Ramos (cell line): ENCODE measurements around the gene HIC1.

ENCODE experiments used
- in situ Hi-C: fragments of 300-500 bp; cut with MboI; formaldehyde crosslinking; loops from one replicate; pipeline ENCODE4 v1.14.3; 2022; ENCODE audit warnings: low sequenced_read_pairs; ENCODE audit not compliant: unreplicated experiment

Gene HIC1

GRCh38 chr17:2090210-2090641 is 35.3 kb downstream of the HIC1 start:
- in situ Hi-C loops = no loop called here

GRCh38 chr17:2090804-2091534 is 36.1 kb downstream of the HIC1 start:
- in situ Hi-C loops = no loop called here

GRCh38 chr17:2092253-2092652 is 37.4 kb downstream of the HIC1 start:
- in situ Hi-C loops = no loop called here

GRCh38 chr17:2093349-2093748 is 38.4 kb downstream of the HIC1 start:
- in situ Hi-C loops = no loop called here

GRCh38 chr17:2094891-2095535 is 40.1 kb downstream of the HIC1 start:
- in situ Hi-C loops = no loop called here

- in situ Hi-C loops = no loop called here
These were observed 40.6 kb downstream of the HIC1 start for GRCh38 chr17:2095536-2095910.

- in situ Hi-C loops = no loop called here
These were observed 46.8 kb downstream of the HIC1 start for GRCh38 chr17:2101448-2102257.

- in situ Hi-C loops = no loop called here
These were observed 48.3 kb downstream of the HIC1 start for GRCh38 chr17:2102931-2103809.

- in situ Hi-C loops = no loop called here
These were observed 50.8 kb downstream of the HIC1 start for GRCh38 chr17:2105663-2106062.

- in situ Hi-C loops = no loop called here
These were observed 51.5 kb downstream of the HIC1 start for GRCh38 chr17:2106308-2106955.

- in situ Hi-C loops = no loop called here
These were observed 52.1 kb downstream of the HIC1 start for GRCh38 chr17:2107050-2107449.

GRCh38 chr17:2107506-2107905 is 52.6 kb downstream of the HIC1 start:
- in situ Hi-C loops = no loop called here

- in situ Hi-C loops = no loop called here
These were observed 53.3 kb downstream of the HIC1 start for GRCh38 chr17:2108170-2108569.

- in situ Hi-C loops = no loop called here
These were observed 55.5 kb downstream of the HIC1 start for GRCh38 chr17:2110436-2110835.

GRCh38 chr17:2111691-2112090 is 56.8 kb downstream of the HIC1 start:
- in situ Hi-C loops = no loop called here
